Progenitor cell of endocrine pancreas (in vitro differentiated cells): ENCODE data around the gene FNDC11. TPM values are rescaled to one million over a fixed set of nuclear protein-coding genes. Genes with fewer than 3 reads are reported as not detected.
A peak's percentile ranks its signal among the peaks of the same experiment; 100 is the strongest.

Source experiments
- DNase-seq: peaks from one replicate; pipeline ENCODE4 v3.0.0; 2021; ENCODE audit warnings: low spot score; ENCODE audit not compliant: unreplicated experiment
- H3K27ac Mint-ChIP-seq: 2 replicates; pipeline ENCODE4 v1.8.0; 2021; ENCODE audit warnings: mild to moderate bottlenecking, moderate library complexity, mixed read lengths
- H3K27me3 Mint-ChIP-seq: 2 replicates; pipeline ENCODE4 v1.8.0; 2021; ENCODE audit warnings: mixed read lengths
- H3K36me3 Mint-ChIP-seq: 2 replicates; pipeline ENCODE4 v1.8.0; 2022; ENCODE audit warnings: mixed read lengths; ENCODE audit not compliant: insufficient read depth
- H3K4me1 Mint-ChIP-seq: 2 replicates; pipeline ENCODE4 v1.8.0; 2021; ENCODE audit warnings: low read depth, mixed read lengths
- H3K4me3 Mint-ChIP-seq: 2 replicates; pipeline ENCODE4 v1.8.0; 2021; ENCODE audit warnings: low read depth, mild to moderate bottlenecking, moderate library complexity, mixed read lengths
- H3K9me3 Mint-ChIP-seq: 2 replicates; pipeline ENCODE4 v1.8.0; 2021; ENCODE audit warnings: low read depth, mixed read lengths
- CTCF ChIP-seq: fragments of 200-600 bp; sonication (generic); IDR thresholded peaks from one replicate; pipeline ENCODE4 v1.5.0; 2021; ENCODE audit warnings: antibody characterized with exemption, mild to moderate bottlenecking; ENCODE audit not compliant: unreplicated experiment
- total RNA-seq: library from RNA; stranded (reverse); gene quantifications from 2 replicates; pipeline ENCODE4 v1.2.1, GENCODE V29; 2021

FNDC11 gene
- total RNA-seq, 1 donor from 2014 or later, result 1.9 TPM

DNA sequence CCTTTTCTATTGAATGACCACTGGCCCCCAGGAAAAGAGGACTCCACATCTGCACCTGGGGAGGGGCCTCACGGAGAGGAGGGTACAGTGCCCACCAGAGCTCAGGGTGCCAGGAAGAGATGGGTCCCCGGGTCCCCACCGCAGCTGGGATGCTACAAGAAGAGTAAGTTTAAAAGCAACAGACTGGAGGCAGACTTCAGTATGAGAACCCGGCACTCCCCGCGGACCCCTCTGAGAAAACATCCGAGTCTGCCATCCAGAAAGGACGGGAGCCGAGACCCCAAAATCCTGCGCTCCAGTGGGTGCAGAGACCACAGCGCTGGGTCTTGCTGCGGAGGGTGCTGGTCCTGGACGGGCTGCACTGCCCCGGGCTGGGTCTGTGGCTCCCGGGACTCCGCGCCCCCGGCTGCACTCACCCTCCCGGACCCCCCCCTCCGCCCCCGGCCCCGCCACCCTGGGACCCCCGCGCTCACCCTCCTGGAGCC, 19.7 kb downstream of the FNDC11 start:
- no peak for DNase-seq
- Mint-ChIP-seq H3K27ac (peak overlapping the region; percentile 74), H3K4me3 (peak overlapping the region; percentile 76), H3K4me1 (no peaks in the 10 kb centered on the region), H3K36me3 (no peaks in the 10 kb centered on the region), H3K27me3 (peaks cover 6% of the 10 kb centered on the region), H3K9me3 (no peaks in the 10 kb centered on the region)
- TF ChIP-seq CTCF, result no peak

DNA sequence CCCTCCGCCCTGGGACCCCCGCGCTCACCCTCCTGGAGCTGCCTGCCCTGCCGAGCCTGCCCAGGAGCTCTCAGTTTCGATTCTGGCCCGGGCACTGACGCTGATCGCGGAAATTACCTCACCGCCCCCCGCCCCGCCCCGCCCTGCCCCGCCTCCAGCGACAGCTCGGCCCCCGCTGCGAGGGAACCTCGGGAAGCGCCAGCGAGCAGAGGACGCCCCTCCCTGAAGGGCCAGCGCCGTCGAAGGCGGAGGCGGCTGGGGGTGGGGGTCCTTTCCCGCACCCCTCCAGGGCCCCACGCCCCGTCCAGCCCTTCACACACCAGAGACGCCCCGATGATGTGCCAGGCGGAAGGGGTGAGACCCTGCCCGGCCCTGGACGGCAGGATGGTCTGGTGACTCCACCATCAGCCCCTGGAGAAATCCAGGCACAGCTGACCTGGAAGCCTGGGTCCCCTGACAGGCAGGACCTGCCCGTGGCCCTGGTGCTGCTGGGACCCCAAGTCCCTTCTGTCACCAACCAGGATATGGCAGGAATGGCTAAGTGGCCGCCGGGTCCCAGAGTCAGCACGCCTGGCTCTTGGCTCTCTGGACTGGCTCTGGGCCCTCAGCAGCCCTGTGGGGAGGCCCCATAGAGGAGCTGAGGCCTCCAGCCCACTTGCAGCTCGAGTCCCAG, 20.3 kb downstream of the FNDC11 start, which contains the start of gene HELZ2:
TSS of gene HELZ2 (minus strand) at position 84 of the 673 bp plus-strand sequence. CDS start 1,854 bp downstream, outside the sequence.
- DNase-seq, result peak; percentile 29
- no peak for TF ChIP-seq CTCF
- Mint-ChIP-seq H3K4me3 (peak within 1 kb of the TSS; percentile 76), H3K27ac (peak within 1 kb of the TSS; percentile 74), H3K36me3 (no peaks in the 10 kb centered on the region), H3K27me3 (peaks cover 6% of the 10 kb centered on the region), H3K4me1 (no peaks in the 10 kb centered on the region), H3K9me3 (no peaks in the 10 kb centered on the region)

DNA sequence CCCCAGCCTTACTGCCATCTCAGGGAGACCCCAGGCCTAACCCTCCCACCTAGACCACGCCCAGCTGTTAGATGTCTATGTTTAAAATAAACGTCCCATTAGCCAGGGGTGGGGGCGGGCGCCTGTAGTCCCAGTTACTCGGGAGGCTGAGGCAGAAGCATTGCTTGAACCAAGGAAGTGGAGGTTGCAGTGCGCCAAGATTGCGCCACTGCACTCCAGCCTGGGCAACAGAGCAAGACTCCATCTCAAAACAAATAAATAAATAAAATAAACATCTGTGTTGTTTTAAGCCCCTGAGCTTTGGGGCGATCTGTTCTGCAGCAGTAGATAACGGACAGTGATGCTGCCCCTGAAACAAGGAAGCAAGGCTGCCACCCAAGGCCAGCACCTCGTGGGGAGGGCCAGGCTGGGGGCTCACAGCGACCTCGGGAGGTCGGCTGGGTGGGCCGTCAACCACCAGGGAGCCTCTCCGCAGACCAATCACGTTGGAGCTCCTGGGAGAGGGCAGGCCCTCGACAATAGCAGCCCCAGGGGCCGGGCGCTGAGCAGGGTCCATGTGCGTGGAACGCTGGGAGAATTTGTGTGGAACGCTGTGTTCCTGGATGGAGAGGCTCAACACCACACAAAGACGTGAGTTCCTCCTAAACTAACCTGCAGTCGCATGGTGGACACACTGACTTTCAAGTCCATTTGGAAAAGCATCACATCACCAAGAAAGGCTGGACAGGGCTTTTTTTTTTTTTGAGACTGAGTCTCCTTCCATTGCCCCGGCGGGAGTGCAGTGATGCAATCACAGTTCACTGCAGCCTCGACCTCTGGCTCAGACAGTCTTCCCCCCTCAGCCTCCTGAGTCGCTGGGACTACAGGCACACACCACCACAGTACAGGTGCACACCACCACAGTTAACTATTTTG, 21.1 kb downstream of the FNDC11 start:
- peaks cover 6% of the 10 kb centered on the region for H3K27me3 Mint-ChIP-seq
- H3K9me3 Mint-ChIP-seq, result no peaks in the 10 kb centered on the region
- DNase-seq, result no peak
- no peak overlapping the region for H3K27ac Mint-ChIP-seq
- H3K4me3 Mint-ChIP-seq, result peak overlapping the region; percentile 55
- no peak for TF ChIP-seq CTCF
- no peaks in the 10 kb centered on the region for H3K4me1 Mint-ChIP-seq
- H3K36me3 Mint-ChIP-seq, result no peaks in the 10 kb centered on the region

GRCh38 chr20:63576311-63576710, 22.4 kb downstream of the FNDC11 start:
- Mint-ChIP-seq H3K27me3 (peaks cover 6% of the 10 kb centered on the region), H3K27ac (peak overlapping the region; percentile 3), H3K4me1 (no peaks in the 10 kb centered on the region), H3K36me3 (no peaks in the 10 kb centered on the region), H3K9me3 (no peaks in the 10 kb centered on the region), H3K4me3 (peak overlapping the region; percentile 54)
- DNase-seq, result no peak
- TF ChIP-seq CTCF, result no peak

GRCh38 chr20:63577317-63577894, 23.4 kb downstream of the FNDC11 start:
- no peak for TF ChIP-seq CTCF
- Mint-ChIP-seq H3K36me3 (no peaks in the 10 kb centered on the region), H3K4me3 (no peak overlapping the region), H3K9me3 (no peaks in the 10 kb centered on the region), H3K27ac (no peak overlapping the region), H3K4me1 (no peaks in the 10 kb centered on the region), H3K27me3 (peaks cover 6% of the 10 kb centered on the region)
- DNase-seq, result no peak
